ENCODE measurements around the gene MARS1. TPM values are rescaled to one million over a fixed set of nuclear protein-coding genes. Genes with fewer than 3 reads are reported as not detected.

MARS1 gene
- total RNA-seq, 4 donors from 2014 or later, result 54.2 to 94.6 (median 69.6) TPM

DNA sequence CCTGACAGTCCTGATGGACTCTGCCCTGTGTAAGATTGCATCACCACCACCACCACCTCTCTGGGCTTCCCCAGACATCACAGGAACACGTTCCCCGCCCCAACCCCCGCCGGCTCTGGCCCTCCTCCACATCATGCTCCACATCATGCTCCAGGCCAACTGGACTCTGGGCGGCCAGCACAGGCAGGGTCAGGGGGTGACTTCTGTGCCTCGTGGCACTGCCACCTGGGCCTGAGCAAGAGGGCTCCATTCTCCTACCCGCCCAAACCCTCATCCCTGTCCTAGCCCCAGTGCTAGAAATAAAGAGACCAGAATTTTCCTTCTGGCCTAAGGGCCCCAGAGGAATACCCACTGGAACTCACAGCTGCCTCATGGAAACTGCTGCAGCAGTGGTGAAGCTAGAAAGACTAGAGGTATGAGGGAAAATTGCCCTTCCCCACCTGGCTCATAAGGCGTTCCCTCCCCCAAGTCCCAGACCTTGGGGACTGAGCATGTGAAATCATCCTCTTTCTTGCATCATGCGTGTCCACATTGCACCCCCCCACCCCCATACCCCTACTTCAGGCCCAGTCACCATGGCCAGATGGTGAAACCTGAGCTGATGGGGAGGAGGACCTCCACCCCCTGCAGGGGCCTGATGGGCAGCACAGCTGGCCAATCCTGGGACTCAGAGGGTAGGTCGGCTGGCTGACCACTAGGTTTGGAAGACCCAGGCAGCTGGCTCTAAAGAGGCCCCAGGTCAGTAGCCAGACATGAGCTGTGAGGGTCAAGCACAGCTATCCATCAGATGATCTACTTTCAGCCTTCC lies 33.1 kb upstream of the MARS1 start, which contains the start of gene INHBE:
Gene INHBE, plus strand, starts transcription at position 742 of the 808 bp plus-strand sequence. CDS start 230 bp downstream, outside the sequence.
- no peak for DNase-seq
- intact Hi-C loops (cut with DNase I), result loop anchor here (5.0 to 10.0 kb wide), 2 partner anchors 150 to 187 kb away; no protein-coding TSS in a partner anchor
- WGBS, 2 donors, result 65 to 83% methylated on average over 4 to 5 of the region's 10 CpGs
- no peaks in the 10 kb centered on the region for H3K9me3 ChIP-seq
- no peak within 1 kb of the TSS for H3K4me3 ChIP-seq
- no peak within 1 kb of the TSS for H3K27ac ChIP-seq
- peaks cover 8 to 31% (median 8%) of the 10 kb centered on the region in 3 donors for H3K4me1 ChIP-seq
- TF ChIP-seq, protein P1, sequence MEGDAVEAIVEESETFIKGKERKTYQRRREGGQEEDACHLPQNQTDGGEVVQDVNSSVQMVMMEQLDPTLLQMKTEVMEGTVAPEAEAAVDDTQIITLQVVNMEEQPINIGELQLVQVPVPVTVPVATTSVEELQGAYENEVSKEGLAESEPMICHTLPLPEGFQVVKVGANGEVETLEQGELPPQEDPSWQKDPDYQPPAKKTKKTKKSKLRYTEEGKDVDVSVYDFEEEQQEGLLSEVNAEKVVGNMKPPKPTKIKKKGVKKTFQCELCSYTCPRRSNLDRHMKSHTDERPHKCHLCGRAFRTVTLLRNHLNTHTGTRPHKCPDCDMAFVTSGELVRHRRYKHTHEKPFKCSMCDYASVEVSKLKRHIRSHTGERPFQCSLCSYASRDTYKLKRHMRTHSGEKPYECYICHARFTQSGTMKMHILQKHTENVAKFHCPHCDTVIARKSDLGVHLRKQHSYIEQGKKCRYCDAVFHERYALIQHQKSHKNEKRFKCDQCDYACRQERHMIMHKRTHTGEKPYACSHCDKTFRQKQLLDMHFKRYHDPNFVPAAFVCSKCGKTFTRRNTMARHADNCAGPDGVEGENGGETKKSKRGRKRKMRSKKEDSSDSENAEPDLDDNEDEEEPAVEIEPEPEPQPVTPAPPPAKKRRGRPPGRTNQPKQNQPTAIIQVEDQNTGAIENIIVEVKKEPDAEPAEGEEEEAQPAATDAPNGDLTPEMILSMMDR (IDR thresholded peaks at IDR 0.05), result no peak
- no peak for TF ChIP-seq POLR2A (IDR thresholded peaks at IDR 0.05)
- no peaks in the 10 kb centered on the region for H3K36me3 ChIP-seq
- H3K27me3 ChIP-seq, result peaks cover 0 to 34% (median 0%) of the 10 kb centered on the region in 4 donors

DNA sequence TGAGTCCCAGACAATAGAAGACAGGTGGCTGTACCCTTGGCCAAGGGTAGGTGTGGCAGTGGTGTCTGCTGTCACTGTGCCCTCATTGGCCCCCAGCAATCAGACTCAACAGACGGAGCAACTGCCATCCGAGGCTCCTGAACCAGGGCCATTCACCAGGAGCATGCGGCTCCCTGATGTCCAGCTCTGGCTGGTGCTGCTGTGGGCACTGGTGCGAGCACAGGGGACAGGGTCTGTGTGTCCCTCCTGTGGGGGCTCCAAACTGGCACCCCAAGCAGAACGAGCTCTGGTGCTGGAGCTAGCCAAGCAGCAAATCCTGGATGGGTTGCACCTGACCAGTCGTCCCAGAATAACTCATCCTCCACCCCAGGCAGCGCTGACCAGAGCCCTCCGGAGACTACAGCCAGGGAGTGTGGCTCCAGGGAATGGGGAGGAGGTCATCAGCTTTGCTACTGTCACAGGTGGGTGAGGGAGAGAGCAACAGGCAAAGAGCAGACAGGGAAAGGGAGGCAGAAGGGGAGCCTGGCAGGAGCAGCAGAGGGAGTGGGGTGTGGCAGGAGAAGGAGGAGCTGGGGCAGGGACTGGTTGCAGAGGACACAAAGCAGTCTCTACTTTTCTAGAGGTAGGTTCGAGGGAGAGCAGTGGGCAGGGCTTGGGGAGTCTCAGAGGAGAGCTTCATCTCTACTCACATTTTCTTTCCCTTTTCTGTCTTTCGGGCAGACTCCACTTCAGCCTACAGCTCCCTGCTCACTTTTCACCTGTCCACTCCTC lies 32.3 kb upstream of the MARS1 start:
- H3K36me3 ChIP-seq, result no peaks in the 10 kb centered on the region
- WGBS, 2 donors, result 7 to 46% methylated on average over 2 to 7 of the region's 10 CpGs
- DNase-seq, result no peak
- no peak overlapping the region for H3K27ac ChIP-seq
- intact Hi-C loops (cut with DNase I), result loop anchor here (10.0 kb wide), 1 partner anchor 151 kb away; no protein-coding TSS in a partner anchor
- no peaks in the 10 kb centered on the region for H3K9me3 ChIP-seq
- H3K27me3 ChIP-seq, result peaks cover 0 to 42% (median 0%) of the 10 kb centered on the region in 4 donors
- peaks cover 16 to 39% (median 16%) of the 10 kb centered on the region in 3 donors for H3K4me1 ChIP-seq
- TF ChIP-seq, protein P1 (IDR thresholded peaks at IDR 0.05), result no peak
- TF ChIP-seq POLR2A (IDR thresholded peaks at IDR 0.05), result no peak
- H3K4me3 ChIP-seq, result no peak overlapping the region

DNA sequence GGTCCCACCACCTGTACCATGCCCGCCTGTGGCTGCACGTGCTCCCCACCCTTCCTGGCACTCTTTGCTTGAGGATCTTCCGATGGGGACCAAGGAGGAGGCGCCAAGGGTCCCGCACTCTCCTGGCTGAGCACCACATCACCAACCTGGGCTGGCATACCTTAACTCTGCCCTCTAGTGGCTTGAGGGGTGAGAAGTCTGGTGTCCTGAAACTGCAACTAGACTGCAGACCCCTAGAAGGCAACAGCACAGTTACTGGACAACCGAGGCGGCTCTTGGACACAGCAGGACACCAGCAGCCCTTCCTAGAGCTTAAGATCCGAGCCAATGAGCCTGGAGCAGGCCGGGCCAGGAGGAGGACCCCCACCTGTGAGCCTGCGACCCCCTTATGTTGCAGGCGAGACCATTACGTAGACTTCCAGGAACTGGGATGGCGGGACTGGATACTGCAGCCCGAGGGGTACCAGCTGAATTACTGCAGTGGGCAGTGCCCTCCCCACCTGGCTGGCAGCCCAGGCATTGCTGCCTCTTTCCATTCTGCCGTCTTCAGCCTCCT lies 31.6 kb upstream of the MARS1 start:
- intact Hi-C loops (cut with DNase I), result loop anchor here (10.0 kb wide), 1 partner anchor 151 kb away; no protein-coding TSS in a partner anchor
- Histone ChIP-seq H3K27ac (no peak overlapping the region), H3K4me1 (peaks cover 22 to 46% (median 22%) of the 10 kb centered on the region in 3 donors), H3K27me3 (peaks cover 0 to 48% (median 0%) of the 10 kb centered on the region in 4 donors), H3K4me3 (no peak overlapping the region), H3K9me3 (no peaks in the 10 kb centered on the region), H3K36me3 (no peaks in the 10 kb centered on the region)
- DNase-seq, result no peak
- no peak for TF ChIP-seq POLR2A (IDR thresholded peaks at IDR 0.05)
- TF ChIP-seq, protein P1 (IDR thresholded peaks at IDR 0.05), result peak; percentile 17 to 55 (median 40)
- WGBS, 2 donors, result 10 to 20% methylated on average over 5 to 12 of the region's 15 CpGs

DNA sequence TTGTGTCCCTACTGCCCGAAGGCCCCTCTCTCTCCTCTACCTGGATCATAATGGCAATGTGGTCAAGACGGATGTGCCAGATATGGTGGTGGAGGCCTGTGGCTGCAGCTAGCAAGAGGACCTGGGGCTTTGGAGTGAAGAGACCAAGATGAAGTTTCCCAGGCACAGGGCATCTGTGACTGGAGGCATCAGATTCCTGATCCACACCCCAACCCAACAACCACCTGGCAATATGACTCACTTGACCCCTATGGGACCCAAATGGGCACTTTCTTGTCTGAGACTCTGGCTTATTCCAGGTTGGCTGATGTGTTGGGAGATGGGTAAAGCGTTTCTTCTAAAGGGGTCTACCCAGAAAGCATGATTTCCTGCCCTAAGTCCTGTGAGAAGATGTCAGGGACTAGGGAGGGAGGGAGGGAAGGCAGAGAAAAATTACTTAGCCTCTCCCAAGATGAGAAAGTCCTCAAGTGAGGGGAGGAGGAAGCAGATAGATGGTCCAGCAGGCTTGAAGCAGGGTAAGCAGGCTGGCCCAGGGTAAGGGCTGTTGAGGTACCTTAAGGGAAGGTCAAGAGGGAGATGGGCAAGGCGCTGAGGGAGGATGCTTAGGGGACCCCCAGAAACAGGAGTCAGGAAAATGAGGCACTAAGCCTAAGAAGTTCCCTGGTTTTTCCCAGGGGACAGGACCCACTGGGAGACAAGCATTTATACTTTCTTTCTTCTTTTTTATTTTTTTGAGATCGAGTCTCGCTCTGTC lies 31.0 kb upstream of the MARS1 start:
- peaks cover 25 to 53% (median 29%) of the 10 kb centered on the region in 3 donors for H3K4me1 ChIP-seq

More for the DNA sequence above, 31.0 kb upstream of the MARS1 start:
- Histone ChIP-seq H3K4me3 (no peak overlapping the region), H3K36me3 (no peaks in the 10 kb centered on the region), H3K27ac (no peak overlapping the region), H3K27me3 (peaks cover 0 to 48% (median 0%) of the 10 kb centered on the region in 4 donors), H3K9me3 (no peaks in the 10 kb centered on the region)
- no peak for TF ChIP-seq POLR2A (IDR thresholded peaks at IDR 0.05)
- TF ChIP-seq, protein P1 (IDR thresholded peaks at IDR 0.05), result no peak
- 93 to 94% methylated on average over 4 of the region's 6 CpGs for WGBS, 2 donors
- DNase-seq, result no peak
- intact Hi-C loops (cut with DNase I), result loop anchor here (10.0 kb wide), 1 partner anchor 152 kb away; no protein-coding TSS in a partner anchor

Data from esophagus squamous epithelium (tissue), 5 donors.